Stimulated activated CD4-positive, alpha-beta T cell treated with anti-CD3 and anti-CD28 coated beads, Interleukin-4, amount 100 ng/mL, for 4 hours (primary cell): Measurements from ENCODE around the gene GPR157.
"Not testable (repeated sequence)": the region's sequence is repeated elsewhere in the genome, so short reads cannot be mapped to it uniquely, and the experiment has no call there.

Experiments used
- DNase-seq, 2 experiments: peaks; one replicate each; pipeline ENCODE4 v3.0.0-alpha.2; 2020

Gene GPR157, protein sequence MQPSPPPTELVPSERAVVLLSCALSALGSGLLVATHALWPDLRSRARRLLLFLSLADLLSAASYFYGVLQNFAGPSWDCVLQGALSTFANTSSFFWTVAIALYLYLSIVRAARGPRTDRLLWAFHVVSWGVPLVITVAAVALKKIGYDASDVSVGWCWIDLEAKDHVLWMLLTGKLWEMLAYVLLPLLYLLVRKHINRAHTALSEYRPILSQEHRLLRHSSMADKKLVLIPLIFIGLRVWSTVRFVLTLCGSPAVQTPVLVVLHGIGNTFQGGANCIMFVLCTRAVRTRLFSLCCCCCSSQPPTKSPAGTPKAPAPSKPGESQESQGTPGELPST

DNA sequence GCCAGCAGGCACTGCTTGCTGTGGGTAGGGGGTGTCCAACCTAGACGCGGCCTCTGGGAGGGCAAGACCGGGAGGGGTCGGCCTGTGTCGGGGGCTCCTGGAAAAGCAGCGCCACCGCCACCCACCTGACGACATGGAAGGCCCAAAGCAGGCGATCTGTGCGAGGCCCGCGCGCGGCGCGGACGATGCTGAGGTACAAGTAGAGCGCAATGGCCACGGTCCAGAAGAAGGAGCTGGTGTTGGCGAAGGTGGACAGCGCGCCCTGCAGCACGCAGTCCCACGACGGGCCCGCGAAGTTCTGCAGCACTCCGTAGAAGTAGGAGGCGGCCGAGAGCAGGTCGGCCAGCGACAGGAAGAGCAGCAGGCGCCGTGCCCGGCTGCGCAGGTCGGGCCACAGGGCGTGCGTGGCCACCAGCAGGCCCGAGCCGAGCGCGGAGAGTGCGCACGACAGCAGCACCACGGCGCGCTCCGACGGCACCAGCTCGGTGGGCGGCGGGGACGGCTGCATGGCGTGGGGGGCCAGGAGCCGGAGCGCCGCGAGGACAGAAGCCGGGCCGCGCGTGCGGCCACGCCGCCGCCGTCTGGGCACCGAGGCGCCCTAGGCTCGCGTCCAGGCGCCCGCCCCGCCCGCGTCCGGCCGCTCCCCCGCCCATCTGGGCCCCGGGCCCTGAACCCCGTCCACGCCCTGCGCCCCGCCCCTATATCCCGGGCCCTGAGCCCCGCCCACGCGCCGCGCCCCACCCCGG, at the start of gene GPR157:
GPR157 (minus strand) TSS at position 583 of the 746 bp plus-strand sequence; CDS start at position 508, 75 bp downstream.
- DNase-seq = peak; percentile 77 to 83

DNA sequence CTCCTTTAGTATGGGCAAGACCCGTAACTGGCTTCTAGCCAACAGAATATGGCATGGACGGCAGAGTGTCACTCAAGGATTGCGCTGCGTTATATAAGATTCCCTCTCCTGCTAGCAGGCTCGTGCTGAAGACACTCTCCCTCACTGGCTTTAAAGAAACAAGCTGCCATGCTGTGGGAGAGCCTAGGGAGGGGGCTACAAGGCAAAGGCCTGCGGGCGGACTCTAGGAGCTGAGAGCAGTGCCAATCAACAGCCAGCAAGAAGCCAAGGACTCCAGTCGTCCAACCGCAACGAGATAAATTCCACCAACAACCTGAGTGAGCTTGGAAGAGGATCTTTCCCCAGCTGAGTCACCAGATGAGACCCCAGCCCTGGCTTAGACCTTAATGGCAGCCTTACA, 45.9 kb upstream of the GPR157 start:
- no peak for DNase-seq

DNA sequence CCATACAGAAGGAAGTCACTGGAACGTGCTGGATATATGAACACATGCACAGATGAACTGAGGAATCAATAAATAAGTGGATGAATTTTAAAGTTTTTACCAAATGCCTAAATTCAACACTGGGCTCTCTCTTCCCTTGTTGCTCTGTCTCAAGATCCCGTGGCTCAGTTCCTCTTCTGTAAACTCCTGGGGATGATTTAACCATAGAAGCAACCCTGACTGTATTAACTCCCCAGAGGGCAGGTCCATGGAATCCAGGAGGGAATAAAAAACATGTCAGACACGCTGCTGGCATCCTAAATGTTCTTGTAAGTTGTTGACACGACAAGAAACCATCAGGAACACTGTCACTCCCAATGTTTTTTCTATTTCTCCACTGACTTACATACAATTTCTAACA, 45.3 kb upstream of the GPR157 start:
- DNase-seq = no peak

DNA sequence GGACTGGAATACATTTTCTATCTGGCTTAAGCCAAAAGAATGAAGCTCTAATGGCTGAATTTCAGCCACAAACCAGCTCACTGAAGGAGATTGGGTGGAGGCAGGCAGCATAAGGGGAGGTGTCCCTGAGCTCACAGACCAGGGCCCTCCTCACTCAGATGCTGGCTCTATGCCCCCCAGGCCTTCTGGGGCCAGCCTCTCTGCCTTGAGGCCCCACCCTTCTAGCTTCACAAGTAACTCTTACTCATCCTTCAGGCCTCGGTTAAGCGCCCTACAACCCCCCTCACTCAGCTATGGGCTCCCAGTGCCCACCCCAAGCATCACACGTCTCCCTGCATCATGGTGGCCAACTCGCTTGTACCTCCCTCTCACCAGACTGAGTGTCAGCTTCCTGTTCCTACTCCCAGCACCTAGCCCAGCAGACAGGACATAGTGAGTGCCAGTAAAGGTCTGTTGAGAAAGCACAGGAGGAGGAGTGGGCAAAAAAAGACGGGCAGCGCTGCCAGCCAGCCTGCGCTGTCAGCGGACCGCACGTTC, 40.8 kb upstream of the GPR157 start:
- DNase-seq = no peak

DNA sequence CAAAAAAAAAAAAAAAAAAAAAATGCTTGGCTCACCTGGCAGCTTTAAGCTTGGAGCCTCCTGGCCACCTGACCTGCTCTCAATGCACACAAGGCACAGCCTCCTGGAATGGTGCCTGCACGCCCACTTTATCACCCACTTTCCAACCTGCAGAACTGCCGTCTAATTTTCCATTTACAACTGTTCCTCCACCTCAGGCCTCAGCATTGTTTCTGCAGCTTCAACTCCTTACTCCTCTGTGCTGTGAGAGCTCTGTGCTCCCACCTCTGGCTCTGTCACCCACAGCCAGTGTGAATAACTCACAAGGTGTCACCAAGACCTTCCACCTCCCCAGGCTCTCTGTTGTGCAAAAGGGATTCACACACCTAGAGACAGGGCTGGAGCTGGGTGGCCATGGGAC, 38.7 kb upstream of the GPR157 start:
- no peak for DNase-seq

DNA sequence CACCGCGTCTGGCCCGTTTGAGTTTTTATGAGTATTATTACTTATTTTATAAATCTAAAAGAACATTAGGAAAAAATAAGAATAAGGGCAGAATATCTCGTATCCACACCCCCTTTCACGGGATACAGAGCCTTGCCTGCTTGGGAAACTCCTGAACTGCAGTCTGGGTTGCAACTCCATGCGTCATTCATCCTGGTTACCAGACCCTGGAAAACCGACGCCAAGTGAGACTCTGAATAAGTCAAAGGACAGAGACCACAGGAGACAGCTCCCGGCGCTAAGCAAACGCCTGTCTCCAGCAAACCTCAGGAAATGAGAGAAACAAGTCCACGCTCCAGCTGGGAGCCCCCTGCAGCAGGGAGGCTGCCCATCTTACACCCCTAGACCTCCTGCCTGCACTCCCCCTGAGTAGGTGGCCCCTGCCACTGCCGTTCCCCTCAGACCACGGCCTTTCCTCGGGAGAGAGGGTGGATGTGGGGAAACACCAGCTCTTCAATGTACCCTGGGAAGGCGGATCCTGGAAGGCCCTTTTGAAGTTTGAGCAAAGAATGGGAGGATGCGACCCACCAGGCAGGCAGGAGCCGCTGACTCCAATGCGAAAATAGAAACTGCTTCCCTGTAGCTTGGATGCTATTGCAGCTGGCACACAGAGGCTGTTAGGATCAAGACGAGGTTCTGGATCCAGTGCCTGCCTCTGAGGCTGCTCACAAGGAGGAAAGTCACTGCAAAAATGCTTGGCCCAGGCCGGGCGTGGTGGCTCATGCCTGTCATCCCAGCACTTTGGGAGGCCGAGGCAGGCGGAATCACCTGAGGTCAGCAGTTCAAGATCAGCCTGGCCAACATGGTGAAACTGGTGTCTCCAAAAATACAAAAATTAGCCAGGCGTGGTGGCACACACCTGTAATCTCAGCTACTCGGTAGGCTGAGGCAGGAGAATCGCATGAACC, 37.7 kb upstream of the GPR157 start:
- no peak for DNase-seq

DNA sequence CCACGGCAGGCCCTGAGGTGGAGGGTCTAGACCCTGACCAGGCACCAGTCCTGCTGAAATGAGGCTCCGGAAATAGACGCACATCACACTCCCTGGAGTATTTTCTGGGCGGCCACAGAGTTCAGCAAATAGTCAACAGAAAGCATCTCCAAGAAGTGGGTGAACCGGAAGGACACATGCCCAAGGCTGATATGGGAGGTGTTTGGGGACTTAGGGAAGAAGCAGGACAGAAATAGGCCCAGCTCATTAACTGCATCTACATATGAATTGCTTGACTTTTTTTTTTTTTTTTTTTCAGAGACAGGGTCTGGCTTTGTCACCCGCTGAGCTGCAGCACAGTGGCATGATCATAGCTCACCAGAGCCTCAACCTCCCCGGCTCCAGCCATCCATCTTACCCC, 36.5 kb upstream of the GPR157 start:
- DNase-seq = no peak

DNA sequence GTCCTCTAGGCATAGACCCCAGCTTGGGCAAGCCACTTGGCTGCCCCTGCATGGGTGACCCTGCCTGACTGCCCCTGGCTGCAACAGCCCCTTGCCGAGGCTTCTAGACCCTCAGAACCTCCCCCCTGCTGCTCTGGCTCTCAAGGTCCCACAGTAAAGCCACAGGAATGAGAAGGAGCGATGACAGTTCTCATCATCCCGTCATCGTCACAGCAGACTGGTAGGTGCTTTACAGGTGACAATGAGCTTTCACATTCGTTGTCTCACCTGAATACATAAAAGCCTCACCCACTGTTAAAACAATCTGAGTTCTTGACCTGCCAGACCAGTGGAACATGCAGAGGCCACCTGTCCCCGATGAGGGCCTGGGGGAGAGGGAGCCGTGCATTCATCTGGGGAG, 36.0 kb upstream of the GPR157 start:
- no peak for DNase-seq

DNA sequence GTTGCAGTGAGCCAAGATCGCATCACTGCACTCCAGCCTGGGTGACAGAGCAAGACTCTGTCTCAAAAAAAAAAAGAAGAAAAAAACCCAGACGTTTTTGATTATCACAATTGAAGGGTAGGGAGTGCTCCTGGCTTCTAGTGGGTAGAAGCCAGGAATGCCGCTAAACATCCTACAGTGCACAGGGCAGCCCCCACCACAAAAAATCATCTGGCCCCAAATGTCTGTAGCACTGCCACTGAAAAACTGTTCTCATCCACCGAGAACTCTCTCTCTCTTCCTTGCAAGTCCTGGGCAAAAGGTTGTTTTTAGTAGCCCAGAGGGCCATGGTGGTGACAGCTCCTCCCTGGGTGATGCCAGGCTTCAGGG, 35.6 kb upstream of the GPR157 start:
- DNase-seq = no peak

DNA sequence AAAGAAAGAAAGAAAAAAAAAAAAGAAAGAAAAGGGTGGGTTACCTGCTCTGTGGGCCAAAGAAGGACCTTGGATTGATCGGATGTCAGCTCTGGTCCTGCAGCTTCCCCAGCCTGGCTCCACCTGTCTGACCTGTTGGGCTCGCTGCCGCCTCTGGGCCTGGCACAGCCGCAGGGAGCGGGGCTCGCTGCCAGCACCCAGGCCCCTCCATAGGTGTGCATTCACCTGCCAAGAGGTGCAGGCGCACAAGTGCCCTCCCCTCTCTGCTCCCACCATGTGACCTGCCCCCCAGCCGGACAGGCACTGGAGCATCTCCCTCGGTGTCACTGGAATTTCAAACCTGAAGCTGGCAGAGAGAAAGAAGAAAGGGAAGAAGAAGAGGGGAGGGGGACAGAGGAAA, 33.1 kb upstream of the GPR157 start:
- DNase-seq = no peak

DNA sequence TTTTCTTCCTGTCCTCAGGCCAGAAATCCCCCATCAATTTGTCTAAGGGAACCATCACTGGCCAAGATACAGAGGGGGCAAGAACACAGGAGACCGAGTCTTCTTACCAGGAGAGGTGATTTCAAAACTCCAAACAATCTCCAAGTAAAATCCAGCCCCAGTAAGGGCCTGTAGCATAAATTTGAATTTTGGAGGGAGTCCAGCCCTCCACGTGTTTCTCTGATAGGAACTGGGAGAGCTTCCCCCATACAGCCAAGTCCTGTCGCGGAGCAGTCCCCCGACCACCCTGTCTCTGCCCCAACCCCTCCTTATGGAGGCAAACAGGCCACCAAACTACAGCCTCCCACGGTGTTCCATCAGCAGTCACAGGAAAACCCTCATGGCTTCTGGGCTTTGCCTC, 32.4 kb upstream of the GPR157 start:
- DNase-seq = no peak

DNA sequence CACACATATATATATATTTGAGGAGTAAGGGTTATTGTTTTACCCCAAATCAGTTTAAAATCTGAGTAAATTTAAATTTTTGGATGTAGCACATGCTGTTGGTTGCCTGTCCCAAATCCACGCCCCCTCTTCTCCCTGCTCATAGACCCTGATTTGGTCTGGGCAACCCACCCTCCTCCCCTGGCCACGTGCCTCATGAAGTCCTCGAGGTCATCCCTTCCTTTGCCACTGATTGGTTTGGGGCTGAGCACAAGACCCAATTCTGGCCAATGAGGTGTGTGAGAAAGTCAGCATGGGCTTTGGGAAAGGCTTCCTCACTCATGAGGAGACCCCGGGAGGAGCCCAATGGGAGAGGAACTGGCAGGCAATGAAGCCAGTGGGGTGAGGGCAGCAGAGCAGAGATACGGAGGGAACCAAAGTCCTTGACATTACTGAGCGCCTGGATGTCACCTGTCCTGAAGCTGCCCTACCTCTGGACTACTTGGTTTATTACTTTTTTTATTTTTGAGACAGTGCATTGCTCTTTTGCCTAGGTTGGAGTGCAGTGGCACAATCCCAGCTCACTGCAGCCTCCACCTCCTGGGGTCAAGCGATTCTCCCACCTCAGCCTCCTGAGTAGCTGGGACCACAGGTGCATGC, 31.3 kb upstream of the GPR157 start:
- DNase-seq = no peak

DNA sequence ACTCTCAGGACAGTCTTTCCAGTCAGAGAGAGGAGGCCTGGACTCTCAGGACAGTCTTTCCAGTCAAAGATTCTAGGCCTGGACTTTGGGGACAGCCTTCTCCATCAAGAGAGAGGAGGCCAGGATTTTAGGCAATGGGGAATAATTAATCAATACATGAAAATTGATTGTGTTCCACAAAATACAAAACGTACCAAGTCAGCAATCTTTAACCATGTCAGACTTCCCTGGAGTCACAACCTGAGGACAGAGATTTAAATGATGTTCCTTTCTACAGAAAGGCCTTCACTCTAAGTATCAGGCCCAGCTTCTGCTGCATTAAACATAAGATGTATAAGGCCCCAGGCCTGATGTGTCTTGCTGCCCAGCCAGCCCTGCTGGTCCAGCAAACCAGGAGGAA, 27.0 kb upstream of the GPR157 start:
- no peak for DNase-seq

DNA sequence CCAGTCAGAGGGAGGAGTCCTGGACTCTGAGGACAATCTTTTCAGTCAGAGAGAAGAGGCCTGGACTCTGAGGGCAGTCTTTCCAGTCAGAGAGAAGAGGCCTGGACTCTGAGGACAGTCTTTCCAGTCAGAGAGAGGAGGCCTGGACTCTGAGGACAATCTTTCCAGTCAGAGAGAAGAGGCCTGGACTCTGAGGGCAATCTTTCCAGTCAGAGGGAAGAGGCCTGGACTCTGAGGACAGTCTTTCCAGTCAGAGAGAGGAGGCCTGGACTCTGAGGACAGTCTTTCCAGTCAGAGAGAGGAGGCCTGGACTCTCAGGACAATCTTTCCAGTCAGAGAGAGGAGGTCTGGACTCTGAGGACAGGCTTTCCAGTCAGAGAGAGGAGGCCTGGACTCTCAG, 26.5 kb upstream of the GPR157 start:
- not testable (repeated sequence) for DNase-seq

DNA sequence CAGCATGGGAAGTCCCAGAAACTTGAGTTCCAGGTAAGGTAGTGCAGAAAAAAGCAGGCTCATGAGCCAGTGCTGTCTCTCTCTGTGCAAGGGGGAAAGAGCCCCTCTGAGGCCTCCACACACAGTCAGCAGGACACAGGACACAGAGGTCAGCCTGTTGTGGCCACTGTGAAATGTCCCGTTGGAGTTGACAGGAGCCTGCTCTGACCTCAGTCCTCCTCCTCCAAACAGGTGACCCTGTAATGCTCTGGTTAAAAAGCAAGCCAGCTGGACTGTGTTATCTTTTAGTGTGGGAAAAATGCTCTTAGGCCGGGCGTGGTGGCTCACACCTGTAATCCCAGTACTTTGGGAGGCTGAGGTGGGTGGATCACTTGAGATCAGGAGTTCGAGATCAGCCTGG, 24.2 kb upstream of the GPR157 start:
- DNase-seq = no peak

DNA sequence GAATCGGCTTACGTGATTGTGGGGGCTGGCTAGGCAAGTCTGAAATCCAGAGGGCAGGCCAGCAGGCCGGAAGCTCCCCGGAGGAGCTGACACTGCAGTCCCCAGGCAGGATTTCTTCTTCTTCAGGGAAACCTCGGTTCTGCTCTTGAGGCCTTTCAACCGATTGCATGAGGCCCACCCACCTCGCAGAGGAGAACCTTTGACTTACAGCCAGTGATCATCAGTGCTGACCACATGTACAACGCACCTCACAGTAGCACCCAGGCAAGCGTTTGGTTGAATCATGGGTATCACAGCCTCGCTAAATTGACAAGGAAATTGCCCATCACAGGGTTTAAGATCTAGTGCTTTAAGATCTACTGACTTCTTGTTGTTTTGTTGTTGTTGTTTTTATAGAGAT, 23.6 kb upstream of the GPR157 start:
- DNase-seq = no peak

DNA sequence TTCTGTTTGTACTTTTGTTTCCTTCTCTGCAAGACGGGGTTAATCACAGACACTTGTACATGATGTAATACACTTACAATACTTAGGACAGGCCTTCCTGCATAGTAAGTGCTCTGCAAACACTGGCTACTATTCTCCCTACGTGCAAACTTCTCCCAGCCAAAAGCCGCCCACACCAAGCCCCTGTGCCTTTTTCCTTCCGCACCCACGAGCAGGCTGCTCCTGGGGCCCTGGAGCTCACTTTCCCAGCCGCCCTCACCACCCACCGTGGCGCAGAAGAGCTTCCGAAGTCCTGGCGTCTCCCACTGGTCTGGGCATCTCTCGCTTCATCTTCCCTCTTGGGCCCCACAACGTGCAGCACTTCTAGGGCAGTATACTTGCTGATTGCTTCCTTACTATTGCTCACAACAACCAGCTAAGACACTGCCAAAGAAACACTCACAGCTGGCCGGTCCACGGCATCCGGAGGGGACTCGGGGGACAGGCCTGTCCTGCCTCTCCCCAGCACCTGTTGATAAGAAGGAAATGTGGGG, 22.5 kb upstream of the GPR157 start:
- no peak for DNase-seq

DNA sequence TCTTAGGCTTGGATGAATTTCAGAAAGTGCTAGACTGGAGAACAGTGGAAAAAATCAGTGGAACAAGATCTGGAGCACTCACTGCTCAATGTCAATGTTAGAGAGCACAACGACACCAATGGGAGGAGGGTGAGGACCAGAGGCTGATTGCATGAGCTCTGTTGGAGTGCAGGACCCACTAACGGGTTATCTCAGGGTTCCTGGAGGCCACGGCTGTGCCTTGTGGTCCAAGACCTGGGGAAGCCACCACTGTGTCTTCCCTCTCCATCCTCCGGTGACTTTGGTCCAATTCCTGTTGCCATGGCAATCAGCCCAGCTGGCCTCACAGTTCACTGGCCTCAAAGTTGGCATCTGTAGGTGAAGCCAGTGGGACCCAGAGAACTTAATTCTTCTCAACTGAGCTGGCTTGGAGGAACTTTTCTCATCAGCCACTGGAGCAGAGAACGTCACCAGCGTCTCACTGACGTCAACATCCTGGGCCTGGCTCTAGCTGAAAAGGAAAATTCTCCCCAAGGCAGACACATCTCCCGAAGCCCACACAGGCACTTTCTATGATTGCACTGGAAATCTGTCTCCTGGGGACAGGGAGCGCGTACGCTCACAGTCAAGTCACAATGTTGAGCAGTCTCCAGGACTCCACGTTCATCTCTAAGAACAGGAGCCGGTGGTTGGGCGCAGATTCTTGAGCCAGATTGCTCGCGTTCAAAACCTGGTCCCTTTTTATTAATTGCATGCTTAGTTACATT, 21.9 kb upstream of the GPR157 start:
- no peak for DNase-seq

DNA sequence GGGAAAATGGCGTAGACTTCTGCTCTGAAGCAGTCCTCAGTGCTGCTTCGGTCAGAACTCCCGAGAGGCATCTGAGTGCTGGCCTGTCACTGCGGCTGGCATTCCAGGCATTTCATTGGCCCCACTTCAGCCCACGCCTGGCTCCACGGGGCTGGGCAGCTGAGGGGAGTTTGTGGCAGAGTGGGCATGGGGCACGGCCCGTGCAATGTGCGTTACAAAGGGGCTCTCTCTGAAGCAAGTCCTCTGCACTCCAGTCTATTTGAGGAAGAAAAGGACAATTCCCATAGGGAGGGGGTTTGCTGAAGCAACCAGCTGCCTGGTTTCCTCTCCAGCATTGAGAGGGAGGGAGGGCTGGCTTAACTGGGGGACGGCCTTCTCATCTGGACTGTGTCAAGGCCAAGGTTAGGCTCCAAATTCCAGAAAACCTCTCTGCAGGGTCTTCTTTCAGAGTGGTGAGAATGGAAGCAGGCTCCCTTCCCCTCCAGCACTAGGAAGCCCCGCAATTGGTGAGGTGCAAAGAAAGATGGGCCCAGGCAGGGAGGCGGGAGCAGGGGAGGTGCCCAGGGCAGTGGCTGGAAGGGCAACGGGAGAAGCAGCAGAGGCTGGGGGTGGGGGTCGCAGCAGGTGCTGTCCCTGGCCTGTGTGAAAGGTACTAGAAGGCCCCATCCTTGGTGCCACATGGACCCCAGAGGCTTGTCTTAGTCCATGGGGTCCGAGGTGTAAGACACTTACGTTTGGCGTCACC, 21.1 kb upstream of the GPR157 start:
- no peak for DNase-seq

DNA sequence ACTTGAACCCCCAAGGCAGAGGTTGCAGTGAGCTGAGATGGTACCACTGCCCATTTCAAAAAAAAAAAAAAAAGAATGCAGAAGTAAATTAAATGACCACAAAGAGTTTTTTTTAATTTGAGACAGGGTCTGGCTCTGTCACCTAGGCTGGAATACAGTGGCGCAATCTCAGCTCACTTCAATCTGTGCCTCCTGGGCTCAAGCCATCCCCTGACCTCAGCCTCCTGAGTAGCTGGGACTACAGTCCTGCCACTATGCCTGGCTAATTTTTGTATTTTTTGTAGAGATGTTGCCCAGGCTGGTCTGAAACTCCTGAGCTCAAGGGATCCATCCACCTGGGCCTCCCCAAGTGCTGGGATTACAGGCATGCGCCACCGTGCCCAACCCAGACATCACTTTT, 20.2 kb upstream of the GPR157 start:
- no peak for DNase-seq

DNA sequence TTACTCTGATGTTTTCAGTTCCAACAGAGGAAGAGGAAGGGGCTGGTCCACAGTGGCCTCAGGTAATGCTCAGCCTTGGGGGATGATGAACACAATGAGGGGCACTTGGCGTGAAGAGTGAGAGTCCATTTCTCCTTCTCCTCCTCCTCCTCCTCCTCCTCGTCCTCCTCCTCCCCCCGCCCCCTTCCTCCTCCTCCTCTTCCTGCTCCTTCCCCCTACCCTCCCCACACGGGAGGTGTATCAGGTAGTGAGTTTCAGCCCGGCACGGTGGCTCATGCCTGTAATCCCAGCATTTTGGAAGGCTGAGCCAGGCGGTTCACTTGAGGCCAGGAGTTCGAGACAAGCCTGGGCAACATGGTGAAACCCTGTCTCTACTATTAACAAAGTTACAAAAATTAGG, 17.3 kb upstream of the GPR157 start:
- DNase-seq = no peak
